ENCODE measurements around the gene STMN1.

Gene STMN1

DNA sequence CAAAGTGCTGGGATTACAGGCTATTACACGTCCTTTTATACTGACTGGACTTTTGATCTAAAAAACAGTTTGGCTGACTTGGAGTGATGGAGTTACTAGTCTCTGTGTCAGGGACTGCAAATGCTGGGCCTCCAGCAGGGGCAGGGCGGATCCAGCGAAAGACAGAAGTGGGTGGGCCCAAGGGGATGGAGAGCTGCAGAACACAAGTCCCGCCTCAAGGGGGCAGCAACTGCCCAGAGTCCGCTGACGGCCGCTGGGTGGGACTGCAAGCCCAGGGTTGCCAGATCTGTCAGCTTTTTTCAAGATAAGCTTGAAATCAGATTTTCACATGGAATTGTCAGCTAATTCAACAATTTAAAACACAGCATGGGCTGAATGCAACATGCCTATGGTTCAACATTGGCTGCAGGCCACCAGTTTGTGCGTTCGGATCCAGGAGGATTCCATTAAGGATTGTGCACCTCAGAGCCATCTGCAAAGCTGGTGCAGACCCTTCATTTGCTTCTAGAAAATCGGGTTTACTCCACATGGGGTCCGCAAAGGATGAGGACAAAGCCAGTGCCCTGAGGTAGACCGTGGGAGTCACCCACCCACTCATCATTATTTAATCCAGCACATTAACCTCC, 10.7 kb downstream of the STMN1 start:
- H3K4me1 ChIP-seq, result peaks cover 5% of the 10 kb centered on the region
- no peaks in the 10 kb centered on the region for H3K27me3 ChIP-seq (ENCODE audit: low read depth)
- H3K36me3 ChIP-seq (replicated peaks), result peaks cover 29% of the 10 kb centered on the region
- no peaks in the 10 kb centered on the region for H3K9me3 ChIP-seq
- in situ Hi-C loops (cut with MboI; ENCODE audit: low sequenced_read_pairs), result loop anchor here (5.0 kb wide), 1 partner anchor 102 kb away; the partner anchor contains the start of gene PAFAH2
- DNase-seq (ENCODE audit: low spot score in 2 of 2), result peak; percentile 78 to 92
- H3K4me3 ChIP-seq, result no peak overlapping the region

DNA sequence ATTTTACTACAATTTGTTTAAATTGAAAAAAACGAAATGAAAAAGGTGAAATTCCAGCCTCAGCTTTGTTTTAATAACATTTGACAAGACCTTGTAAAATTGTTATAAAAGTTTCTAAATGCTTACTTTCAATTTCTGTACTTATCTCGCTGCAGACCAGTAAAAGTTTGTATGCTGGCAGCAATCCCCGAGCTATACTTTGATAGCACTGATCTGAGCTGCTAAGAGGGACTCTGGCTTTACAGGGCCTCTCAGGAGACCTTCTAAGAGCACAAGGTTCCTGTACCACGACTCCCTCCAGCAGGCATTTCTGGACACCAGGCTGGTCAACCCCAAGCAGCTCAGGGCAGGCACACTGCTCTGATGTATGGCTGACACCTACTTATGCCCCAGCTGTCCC, 13.1 kb downstream of the STMN1 start:
- no peak overlapping the region for H3K4me3 ChIP-seq
- peaks cover 5% of the 10 kb centered on the region for H3K4me1 ChIP-seq
- in situ Hi-C loops (cut with MboI; ENCODE audit: low sequenced_read_pairs), result no loop called here
- H3K36me3 ChIP-seq (replicated peaks), result peaks cover 6% of the 10 kb centered on the region
- no peak for DNase-seq (ENCODE audit: low spot score in 2 of 2)
- no peaks in the 10 kb centered on the region for H3K27me3 ChIP-seq (ENCODE audit: low read depth)
- H3K9me3 ChIP-seq, result no peaks in the 10 kb centered on the region

DNA sequence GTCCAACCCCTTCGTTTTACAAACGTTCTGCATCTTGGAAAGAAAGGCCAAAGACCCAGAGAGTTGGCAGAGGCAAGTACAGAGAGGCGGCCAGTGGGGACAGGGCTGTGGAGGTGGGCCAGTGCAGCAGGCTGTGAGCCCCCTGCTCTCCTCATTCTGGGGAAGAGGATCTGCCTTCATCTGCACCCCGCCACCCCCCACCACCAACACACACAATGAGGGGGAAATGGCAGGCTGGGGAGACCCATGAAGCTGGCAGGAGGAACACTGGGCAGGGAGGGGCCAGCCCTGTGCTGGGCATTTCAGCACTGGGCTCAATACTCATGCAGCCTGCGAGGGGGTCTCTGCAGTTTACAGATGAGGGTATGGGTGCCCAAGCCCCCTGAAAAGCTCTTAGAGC, 14.6 kb downstream of the STMN1 start:
- H3K4me3 ChIP-seq, result no peak overlapping the region
- in situ Hi-C loops (cut with MboI; ENCODE audit: low sequenced_read_pairs), result no loop called here
- peaks cover 2% of the 10 kb centered on the region for H3K36me3 ChIP-seq (replicated peaks)

DNA sequence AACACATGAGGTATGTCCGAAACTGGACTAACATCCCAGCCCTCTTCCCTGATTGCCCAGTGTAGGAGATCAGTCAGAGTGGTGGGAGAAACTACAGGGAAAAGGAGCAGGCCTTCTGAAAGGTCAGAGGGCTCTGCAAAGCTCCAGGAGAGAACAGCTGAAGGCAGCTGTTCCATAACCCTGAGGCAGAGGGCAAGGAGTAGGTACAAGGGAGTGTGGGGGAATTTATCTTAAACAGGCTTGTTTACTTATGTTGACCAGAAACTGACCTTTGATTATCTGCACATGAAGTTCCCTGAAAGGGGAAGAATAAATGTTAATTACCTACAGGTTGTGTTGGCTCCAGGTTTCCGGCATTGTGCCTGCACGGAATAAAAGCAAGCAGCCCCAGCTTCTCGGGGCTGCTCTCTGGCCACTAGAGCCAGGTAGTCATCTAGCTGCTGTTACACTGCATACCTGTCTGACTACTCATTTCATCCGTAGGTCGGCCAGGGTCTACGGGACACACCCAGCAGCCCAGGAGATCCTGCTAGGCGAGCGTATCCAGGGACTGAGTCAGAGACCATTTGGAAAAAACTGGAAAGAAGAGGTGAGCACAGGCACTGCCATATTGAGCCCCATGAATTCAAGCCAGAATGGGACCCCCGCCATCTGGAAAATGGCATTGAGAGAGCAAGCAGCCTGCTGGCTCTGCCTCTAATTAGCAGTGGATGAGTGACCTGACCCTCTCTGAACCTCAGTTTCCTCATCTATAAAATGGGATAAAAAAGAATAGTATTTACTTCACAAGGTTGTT, 15.8 kb downstream of the STMN1 start:
- peaks cover 3% of the 10 kb centered on the region for H3K4me1 ChIP-seq
- H3K27me3 ChIP-seq (ENCODE audit: low read depth), result no peaks in the 10 kb centered on the region
- no peak overlapping the region for H3K4me3 ChIP-seq
- H3K36me3 ChIP-seq (replicated peaks), result peaks cover 2% of the 10 kb centered on the region; the same call in 1 of the 2 replicates
- DNase-seq (ENCODE audit: low spot score in 2 of 2), result no peak
- in situ Hi-C loops (cut with MboI; ENCODE audit: low sequenced_read_pairs), result no loop called here
- H3K9me3 ChIP-seq, result no peaks in the 10 kb centered on the region

More for the DNA sequence above, 14.6 kb downstream of the STMN1 start:
- Histone ChIP-seq H3K27me3 (ENCODE audit: low read depth) (no peaks in the 10 kb centered on the region), H3K9me3 (no peaks in the 10 kb centered on the region), H3K4me1 (peaks cover 5% of the 10 kb centered on the region)
- DNase-seq (ENCODE audit: low spot score in 2 of 2), result no peak

DNA sequence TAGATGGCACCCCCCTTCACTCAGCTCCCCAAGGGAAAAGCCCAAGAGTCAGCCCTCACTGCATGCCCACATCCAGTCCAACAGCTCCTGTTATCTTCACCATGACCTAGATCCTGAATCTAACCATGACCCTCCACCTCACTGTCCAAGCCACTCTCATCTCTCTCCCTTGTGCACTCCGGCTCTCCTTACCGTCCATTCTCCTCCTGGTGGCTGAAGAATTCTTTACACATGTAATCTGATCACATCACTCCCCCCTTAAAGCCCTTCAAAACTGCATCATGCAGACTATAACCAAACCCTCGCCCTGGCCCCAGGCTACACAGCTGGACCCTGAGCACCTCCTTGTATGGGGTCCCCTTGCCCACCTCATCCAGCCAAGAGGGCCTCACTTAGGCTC, 16.7 kb downstream of the STMN1 start:
- H3K9me3 ChIP-seq, result no peaks in the 10 kb centered on the region
- no peaks in the 10 kb centered on the region for H3K27me3 ChIP-seq (ENCODE audit: low read depth)
- no peaks in the 10 kb centered on the region; the same call in 1 of the 2 replicates for H3K36me3 ChIP-seq (replicated peaks)
- in situ Hi-C loops (cut with MboI; ENCODE audit: low sequenced_read_pairs), result no loop called here
- no peak for DNase-seq (ENCODE audit: low spot score in 2 of 2)
- no peak overlapping the region for H3K4me3 ChIP-seq
- no peaks in the 10 kb centered on the region for H3K4me1 ChIP-seq

DNA sequence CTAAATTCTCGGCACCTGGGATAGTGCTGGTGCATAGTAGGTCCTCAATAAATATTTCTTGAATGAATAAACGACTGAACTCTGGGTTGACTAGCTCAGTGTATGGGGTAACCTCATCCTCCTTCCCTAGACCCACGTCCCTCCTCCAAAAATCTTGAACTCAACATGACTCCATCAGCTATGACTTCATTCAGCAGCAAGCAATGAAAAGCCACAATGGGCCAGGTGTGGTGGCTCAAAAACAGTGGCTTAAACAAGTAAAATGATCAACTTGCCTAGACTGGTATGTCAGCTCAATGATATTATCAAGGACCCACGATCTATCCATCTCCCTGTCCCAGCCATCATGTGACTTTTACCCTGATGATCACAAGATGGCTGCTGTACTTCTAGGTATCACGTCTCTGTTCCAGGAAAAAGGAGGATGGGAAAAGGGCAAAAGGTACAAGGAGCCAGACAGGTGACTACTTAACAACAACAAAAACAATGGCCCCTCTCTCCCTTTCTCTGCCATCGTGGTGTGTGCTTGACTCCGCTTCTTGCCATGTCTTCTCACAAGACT, 17.7 kb downstream of the STMN1 start:
- no peaks in the 10 kb centered on the region for H3K27me3 ChIP-seq (ENCODE audit: low read depth)
- H3K4me3 ChIP-seq, result no peak overlapping the region
- no peaks in the 10 kb centered on the region for H3K4me1 ChIP-seq
- H3K36me3 ChIP-seq (replicated peaks), result no peaks in the 10 kb centered on the region
- in situ Hi-C loops (cut with MboI; ENCODE audit: low sequenced_read_pairs), result no loop called here
- DNase-seq (ENCODE audit: low spot score in 2 of 2), result no peak
- no peaks in the 10 kb centered on the region for H3K9me3 ChIP-seq

DNA sequence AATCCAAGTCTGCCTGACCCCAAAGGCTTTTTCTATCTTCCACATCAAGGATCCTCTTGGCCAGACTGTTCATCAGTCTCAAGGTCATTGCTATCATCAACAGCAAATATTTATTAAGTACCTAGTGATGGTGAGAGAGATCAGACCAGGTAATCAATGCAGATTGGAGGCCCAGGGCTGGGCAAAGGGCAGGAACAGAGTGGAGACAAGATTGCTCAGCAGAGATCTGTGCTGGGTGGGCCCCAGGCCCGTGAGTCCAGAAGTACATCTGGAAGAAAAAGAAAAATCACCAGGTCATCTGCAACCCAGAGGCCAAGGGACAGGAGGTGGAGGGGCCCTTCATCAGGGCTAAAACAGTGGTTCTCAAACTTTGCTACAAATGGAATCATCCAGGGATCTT, 20.6 kb downstream of the STMN1 start:
- no peaks in the 10 kb centered on the region for H3K4me1 ChIP-seq
- H3K36me3 ChIP-seq (replicated peaks), result no peaks in the 10 kb centered on the region
- in situ Hi-C loops (cut with MboI; ENCODE audit: low sequenced_read_pairs), result no loop called here
- H3K27me3 ChIP-seq (ENCODE audit: low read depth), result no peaks in the 10 kb centered on the region
- no peak overlapping the region for H3K4me3 ChIP-seq
- no peaks in the 10 kb centered on the region for H3K9me3 ChIP-seq
- DNase-seq (ENCODE audit: low spot score in 2 of 2), result no peak

DNA sequence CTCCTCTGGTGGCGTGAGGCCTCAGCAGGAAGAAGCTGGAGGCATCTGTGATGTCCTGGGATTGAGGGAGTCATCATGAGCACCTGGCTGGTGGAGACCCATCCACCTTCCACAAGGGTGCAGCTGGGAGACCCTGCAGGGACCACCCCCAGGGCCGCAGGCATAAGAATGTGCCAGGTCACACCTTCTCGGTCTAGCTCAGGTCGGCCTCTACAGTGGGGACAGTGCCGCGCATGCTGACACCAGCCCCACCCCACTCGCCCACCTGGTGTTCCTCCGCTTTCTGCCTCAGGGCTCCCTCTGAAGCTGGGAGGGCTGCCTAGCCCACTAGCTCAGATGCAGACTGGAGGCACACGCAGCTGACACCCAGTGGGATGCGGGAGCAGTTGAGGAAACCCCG, 25.0 kb downstream of the STMN1 start:
- Histone ChIP-seq H3K9me3 (no peaks in the 10 kb centered on the region), H3K27me3 (ENCODE audit: low read depth) (no peaks in the 10 kb centered on the region), H3K4me1 (no peaks in the 10 kb centered on the region), H3K36me3 (replicated peaks) (no peaks in the 10 kb centered on the region), H3K4me3 (no peak overlapping the region)
- no peak for DNase-seq (ENCODE audit: low spot score in 2 of 2)
- in situ Hi-C loops (cut with MboI; ENCODE audit: low sequenced_read_pairs), result no loop called here

DNA sequence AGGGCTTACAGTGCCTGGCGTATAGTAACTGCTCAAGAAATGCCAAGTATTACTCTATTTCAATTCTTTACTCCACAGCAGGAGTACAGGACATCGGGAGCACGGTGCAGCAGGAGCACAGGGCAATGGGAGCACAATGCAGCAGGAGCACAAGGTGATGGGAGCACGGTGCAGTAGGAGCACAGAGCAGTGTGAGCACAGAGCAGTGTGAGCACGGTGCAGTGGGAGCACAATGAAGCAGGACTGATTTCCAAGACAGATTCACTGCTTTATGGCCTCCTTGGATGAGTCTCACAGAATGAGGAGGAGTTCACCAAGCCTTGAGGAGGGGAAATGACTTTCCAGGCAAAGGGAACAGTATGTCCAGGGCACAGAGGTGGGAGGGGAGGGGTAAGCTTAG, 25.7 kb downstream of the STMN1 start:
- in situ Hi-C loops (cut with MboI; ENCODE audit: low sequenced_read_pairs), result no loop called here
- H3K9me3 ChIP-seq, result no peaks in the 10 kb centered on the region
- H3K4me3 ChIP-seq, result no peak overlapping the region
- no peaks in the 10 kb centered on the region for H3K27me3 ChIP-seq (ENCODE audit: low read depth)
- H3K4me1 ChIP-seq, result peaks cover 3% of the 10 kb centered on the region; the same call in 1 of the 2 replicates
- DNase-seq (ENCODE audit: low spot score in 2 of 2), result no peak
- no peaks in the 10 kb centered on the region for H3K36me3 ChIP-seq (replicated peaks)

DNA sequence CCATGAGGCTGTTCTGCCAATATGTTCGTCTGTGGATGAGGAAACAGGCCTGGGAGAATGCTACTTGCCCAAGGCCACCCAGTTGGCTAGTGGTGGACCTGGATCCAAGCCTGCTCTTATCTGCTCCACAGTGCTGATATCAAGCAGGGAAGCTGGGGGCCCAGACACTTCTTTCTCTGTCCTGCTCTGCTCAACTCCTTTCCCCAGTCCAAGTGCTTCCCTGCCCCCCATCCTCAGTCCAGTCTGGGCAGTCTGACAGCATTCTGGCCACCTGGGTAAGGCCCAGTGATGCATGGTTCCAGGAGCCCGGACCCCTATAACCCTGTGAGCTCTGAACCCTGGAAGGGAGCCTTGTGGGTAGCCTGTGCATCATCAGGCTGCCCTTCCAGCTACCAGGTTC, 26.5 kb downstream of the STMN1 start:
- Histone ChIP-seq H3K36me3 (replicated peaks) (no peaks in the 10 kb centered on the region), H3K27me3 (ENCODE audit: low read depth) (no peaks in the 10 kb centered on the region), H3K4me3 (no peak overlapping the region), H3K9me3 (no peaks in the 10 kb centered on the region), H3K4me1 (peaks cover 8% of the 10 kb centered on the region)
- in situ Hi-C loops (cut with MboI; ENCODE audit: low sequenced_read_pairs), result no loop called here
- DNase-seq (ENCODE audit: low spot score in 2 of 2), result no peak

DNA sequence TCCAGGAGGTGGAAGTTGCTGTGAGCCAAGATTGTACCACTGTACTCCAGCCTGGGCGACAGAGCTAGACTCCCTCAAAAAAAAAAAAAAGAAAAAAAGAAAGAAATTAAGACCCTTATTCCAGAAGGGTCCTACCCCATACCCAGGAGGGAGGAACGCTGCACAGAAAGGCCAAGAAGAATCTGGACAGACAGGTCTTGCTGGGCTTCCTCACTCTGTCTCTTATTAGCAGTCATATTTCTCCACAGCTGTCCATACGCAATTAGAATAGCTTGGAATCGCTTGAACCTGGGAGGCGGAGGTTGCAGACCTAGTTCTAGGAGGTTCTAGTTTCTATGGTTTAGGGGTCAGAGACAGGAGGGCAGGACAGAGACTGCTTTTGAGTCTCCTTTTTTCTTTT, 27.5 kb downstream of the STMN1 start:
- peaks cover 11% of the 10 kb centered on the region for H3K4me1 ChIP-seq
- no peak for DNase-seq (ENCODE audit: low spot score in 2 of 2)
- H3K36me3 ChIP-seq (replicated peaks), result no peaks in the 10 kb centered on the region

DNA sequence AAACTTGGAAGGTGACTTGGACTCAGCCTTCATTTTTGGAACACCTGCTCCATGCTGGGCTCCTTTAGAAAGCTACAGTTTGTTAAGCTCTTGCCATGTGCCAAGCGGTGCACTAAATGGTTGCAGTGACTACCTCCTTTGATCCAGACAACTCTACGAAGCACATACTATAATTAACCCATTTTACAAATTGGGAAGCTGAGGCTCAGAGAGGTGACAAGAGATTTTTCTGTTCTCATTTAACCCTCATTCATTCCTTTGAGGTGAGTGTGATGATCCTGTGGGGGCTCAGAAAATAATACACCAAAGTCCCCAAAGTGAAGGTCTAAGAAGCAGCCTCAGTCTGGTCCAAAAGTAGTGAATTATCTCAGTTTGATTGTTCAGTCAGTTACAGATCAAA, 29.1 kb downstream of the STMN1 start:
- no peaks in the 10 kb centered on the region for H3K36me3 ChIP-seq (replicated peaks)
- peaks cover 11% of the 10 kb centered on the region for H3K4me1 ChIP-seq
- DNase-seq (ENCODE audit: low spot score in 2 of 2), result no peak
- no peak overlapping the region for H3K4me3 ChIP-seq
- in situ Hi-C loops (cut with MboI; ENCODE audit: low sequenced_read_pairs), result no loop called here
- H3K27me3 ChIP-seq (ENCODE audit: low read depth), result no peaks in the 10 kb centered on the region
- H3K9me3 ChIP-seq, result no peaks in the 10 kb centered on the region

More for the DNA sequence above, 27.5 kb downstream of the STMN1 start:
- Histone ChIP-seq H3K4me3 (no peak overlapping the region), H3K27me3 (ENCODE audit: low read depth) (no peaks in the 10 kb centered on the region), H3K9me3 (no peaks in the 10 kb centered on the region)
- in situ Hi-C loops (cut with MboI; ENCODE audit: low sequenced_read_pairs), result no loop called here

DNA sequence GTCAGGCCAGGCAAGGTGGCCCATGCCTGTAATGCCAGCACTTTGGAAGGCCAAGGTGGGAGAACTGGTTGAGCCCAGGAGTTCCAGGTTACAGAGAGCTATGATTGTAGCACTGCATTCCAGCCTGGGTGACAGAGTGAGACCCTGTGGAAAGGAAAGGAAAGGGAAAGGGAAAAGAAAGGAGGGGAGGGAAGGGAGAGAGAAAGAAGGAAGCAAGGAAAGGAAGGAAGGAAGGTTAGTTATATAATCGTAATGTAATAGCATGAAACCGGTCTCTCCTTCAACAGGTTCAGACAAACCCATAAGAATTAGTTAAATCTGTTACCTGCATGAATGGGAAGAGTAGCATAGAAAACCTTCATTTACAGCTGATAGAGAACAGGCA, 29.5 kb downstream of the STMN1 start:
- DNase-seq (ENCODE audit: low spot score in 2 of 2), result no peak
- in situ Hi-C loops (cut with MboI; ENCODE audit: low sequenced_read_pairs), result no loop called here
- no peak overlapping the region for H3K4me3 ChIP-seq
- peaks cover 12% of the 10 kb centered on the region for H3K4me1 ChIP-seq
- no peaks in the 10 kb centered on the region for H3K36me3 ChIP-seq (replicated peaks)
- no peaks in the 10 kb centered on the region for H3K9me3 ChIP-seq
- H3K27me3 ChIP-seq (ENCODE audit: low read depth), result no peaks in the 10 kb centered on the region

Measured in HAP-1 (cell line).